Measurements from ENCODE around the gene RNU5D-1.

DNA sequence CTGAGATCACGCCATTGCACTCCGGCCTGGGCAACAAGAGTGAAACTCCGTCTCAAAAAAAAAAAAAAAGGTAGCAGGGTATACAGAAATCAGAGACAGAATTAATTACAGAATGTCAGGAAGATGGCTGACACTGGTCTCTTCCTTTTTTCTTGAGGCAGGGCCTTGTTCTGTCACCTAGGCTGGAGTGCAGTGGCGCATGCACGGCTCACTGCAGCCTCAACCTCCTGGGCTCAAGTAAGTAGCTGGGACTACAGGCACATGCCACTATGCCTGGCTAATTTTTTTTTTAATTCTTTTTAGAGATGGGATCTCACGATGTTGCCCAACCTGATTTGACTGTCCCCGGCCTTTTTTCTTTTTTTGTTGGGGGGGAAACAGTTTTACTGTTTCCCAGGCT lies 16.4 kb downstream of the RNU5D-1 start:
- TF ChIP-seq, protein P1, sequence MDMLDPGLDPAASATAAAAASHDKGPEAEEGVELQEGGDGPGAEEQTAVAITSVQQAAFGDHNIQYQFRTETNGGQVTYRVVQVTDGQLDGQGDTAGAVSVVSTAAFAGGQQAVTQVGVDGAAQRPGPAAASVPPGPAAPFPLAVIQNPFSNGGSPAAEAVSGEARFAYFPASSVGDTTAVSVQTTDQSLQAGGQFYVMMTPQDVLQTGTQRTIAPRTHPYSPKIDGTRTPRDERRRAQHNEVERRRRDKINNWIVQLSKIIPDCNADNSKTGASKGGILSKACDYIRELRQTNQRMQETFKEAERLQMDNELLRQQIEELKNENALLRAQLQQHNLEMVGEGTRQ (CRISPR knock-in tag; IDR thresholded peaks at IDR 0.05), result no peak
- TF ChIP-seq ZNF317 (CRISPR knock-in tag; IDR thresholded peaks at IDR 0.05; ENCODE audit: borderline replicate concordance, low read depth) (no peak), CREB1 (CRISPR knock-in tag; IDR thresholded peaks at IDR 0.05) (no peak), ZNF671 (CRISPR knock-in tag; IDR thresholded peaks at IDR 0.05) (no peak), TEAD1 (CRISPR knock-in tag; IDR thresholded peaks at IDR 0.05) (no peak), JUN (CRISPR knock-in tag; IDR thresholded peaks at IDR 0.05) (no peak), KAT7 (CRISPR knock-in tag; IDR thresholded peaks at IDR 0.05; ENCODE audit: borderline replicate concordance) (no peak), NR2C2 (CRISPR knock-in tag; IDR thresholded peaks at IDR 0.05) (no peak), ATF1 (CRISPR knock-in tag; IDR thresholded peaks at IDR 0.05) (no peak)
- TF ChIP-seq, protein P2, sequence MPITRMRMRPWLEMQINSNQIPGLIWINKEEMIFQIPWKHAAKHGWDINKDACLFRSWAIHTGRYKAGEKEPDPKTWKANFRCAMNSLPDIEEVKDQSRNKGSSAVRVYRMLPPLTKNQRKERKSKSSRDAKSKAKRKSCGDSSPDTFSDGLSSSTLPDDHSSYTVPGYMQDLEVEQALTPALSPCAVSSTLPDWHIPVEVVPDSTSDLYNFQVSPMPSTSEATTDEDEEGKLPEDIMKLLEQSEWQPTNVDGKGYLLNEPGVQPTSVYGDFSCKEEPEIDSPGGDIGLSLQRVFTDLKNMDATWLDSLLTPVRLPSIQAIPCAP (CRISPR knock-in tag; IDR thresholded peaks at IDR 0.05), result no peak
- TF ChIP-seq, protein P3, sequence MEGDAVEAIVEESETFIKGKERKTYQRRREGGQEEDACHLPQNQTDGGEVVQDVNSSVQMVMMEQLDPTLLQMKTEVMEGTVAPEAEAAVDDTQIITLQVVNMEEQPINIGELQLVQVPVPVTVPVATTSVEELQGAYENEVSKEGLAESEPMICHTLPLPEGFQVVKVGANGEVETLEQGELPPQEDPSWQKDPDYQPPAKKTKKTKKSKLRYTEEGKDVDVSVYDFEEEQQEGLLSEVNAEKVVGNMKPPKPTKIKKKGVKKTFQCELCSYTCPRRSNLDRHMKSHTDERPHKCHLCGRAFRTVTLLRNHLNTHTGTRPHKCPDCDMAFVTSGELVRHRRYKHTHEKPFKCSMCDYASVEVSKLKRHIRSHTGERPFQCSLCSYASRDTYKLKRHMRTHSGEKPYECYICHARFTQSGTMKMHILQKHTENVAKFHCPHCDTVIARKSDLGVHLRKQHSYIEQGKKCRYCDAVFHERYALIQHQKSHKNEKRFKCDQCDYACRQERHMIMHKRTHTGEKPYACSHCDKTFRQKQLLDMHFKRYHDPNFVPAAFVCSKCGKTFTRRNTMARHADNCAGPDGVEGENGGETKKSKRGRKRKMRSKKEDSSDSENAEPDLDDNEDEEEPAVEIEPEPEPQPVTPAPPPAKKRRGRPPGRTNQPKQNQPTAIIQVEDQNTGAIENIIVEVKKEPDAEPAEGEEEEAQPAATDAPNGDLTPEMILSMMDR (IDR thresholded peaks at IDR 0.05), result no peak
- TF ChIP-seq, protein P4, sequence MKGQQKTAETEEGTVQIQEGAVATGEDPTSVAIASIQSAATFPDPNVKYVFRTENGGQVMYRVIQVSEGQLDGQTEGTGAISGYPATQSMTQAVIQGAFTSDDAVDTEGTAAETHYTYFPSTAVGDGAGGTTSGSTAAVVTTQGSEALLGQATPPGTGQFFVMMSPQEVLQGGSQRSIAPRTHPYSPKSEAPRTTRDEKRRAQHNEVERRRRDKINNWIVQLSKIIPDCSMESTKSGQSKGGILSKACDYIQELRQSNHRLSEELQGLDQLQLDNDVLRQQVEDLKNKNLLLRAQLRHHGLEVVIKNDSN (CRISPR knock-in tag; IDR thresholded peaks at IDR 0.05), result no peak
- TF ChIP-seq, protein P5, sequence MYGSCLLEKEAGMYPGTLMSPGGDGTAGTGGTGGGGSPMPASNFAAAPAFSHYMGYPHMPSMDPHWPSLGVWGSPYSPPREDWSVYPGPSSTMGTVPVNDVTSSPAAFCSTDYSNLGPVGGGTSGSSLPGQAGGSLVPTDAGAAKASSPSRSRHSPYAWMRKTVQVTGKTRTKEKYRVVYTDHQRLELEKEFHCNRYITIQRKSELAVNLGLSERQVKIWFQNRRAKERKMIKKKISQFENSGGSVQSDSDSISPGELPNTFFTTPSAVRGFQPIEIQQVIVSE (CRISPR knock-in tag; IDR thresholded peaks at IDR 0.05; ENCODE audit: borderline replicate concordance), result no peak
